Lower leg skin (tissue), 4 donors: ENCODE results near the gene ADAT3. TPM values are rescaled to one million over a fixed set of nuclear protein-coding genes. Genes with fewer than 3 reads are reported as not detected.
A peak's percentile ranks its signal among the peaks of the same experiment; 100 is the strongest.

ENCODE experiments used
- DNase-seq, 2 donors: peaks; one replicate each; pipeline ENCODE4 v3.0.0-alpha.2; 2019; ENCODE audit warnings: low spot score in 2 of 2
- H3K4me3 ChIP-seq: fragments of 200-600 bp; sonication (generic); 2 replicates; pipeline ENCODE4 v1.5.1; 2017; ENCODE audit warnings: mild to moderate bottlenecking, low read depth; ENCODE audit not compliant: poor library complexity, severe bottlenecking
- CTCF ChIP-seq, 3 donors: fragments of 450-650 bp; IDR thresholded peaks; one replicate each; pipeline ENCODE4 v1.5.1; 2016; ENCODE audit warnings: antibody characterized with exemption in 3 of 3, mild to moderate bottlenecking in 3 of 3, moderate library complexity in 2 of 3
- POLR2A ChIP-seq, 2 donors: fragments of 450-650 bp; IDR thresholded peaks; one replicate each; pipeline ENCODE4 v1.6.1; 2016 to 2017; ENCODE audit warnings: antibody characterized with exemption in 2 of 2, mild to moderate bottlenecking in 1 of 2, moderate library complexity in 1 of 2
- WGBS, 2 donors: methylation state at CpG; one replicate each; pipeline ENCODE4 v1.1.5; 2018; 5-methylcytosine and 5-hydroxymethylcytosine counted together
- intact Hi-C: fragments of 100-400 bp; cut with DNase I; formaldehyde crosslinking; loops from one replicate; pipeline ENCODE4 v1.15.0; 2023; ENCODE audit warnings: low total_unique reads
- total RNA-seq, 4 donors: library from RNA; depleted of rRNA; stranded (reverse); fragments of >200 nt; gene quantifications; one replicate each; pipeline ENCODE4 v1.1.0, GENCODE V29; 2016

Gene ADAT3
- total RNA-seq, 4 donors from 2014 or later, result 20.1 to 27.3 (median 25.7) TPM

- intact Hi-C loops, result no loop called here
- 0 to 2% methylated on average over 35 to 40 of the region's 40 CpGs for WGBS, 2 donors
- peak overlapping the region; percentile 62 for H3K4me3 ChIP-seq
- peak; percentile 43 to 95 for DNase-seq
- no peak for TF ChIP-seq POLR2A (IDR thresholded peaks at IDR 0.05)
- TF ChIP-seq CTCF (IDR thresholded peaks at IDR 0.05), result no peak
Measured at GRCh38 chr19:1942078-1942933, 37.1 kb downstream of the ADAT3 start.

- TF ChIP-seq POLR2A (IDR thresholded peaks at IDR 0.05) (no peak), CTCF (IDR thresholded peaks at IDR 0.05) (no peak)
- no peak for DNase-seq
- WGBS, 2 donors, result 28% methylated on average over 20 to 21 of the region's 21 CpGs
- no peak overlapping the region for H3K4me3 ChIP-seq
- intact Hi-C loops, result no loop called here
Measured at GRCh38 chr19:1942934-1943555, 37.8 kb downstream of the ADAT3 start.

GRCh38 chr19:1943661-1944087, 38.5 kb downstream of the ADAT3 start:
- TF ChIP-seq CTCF (IDR thresholded peaks at IDR 0.05) (no peak), POLR2A (IDR thresholded peaks at IDR 0.05) (no peak)
- no peak overlapping the region for H3K4me3 ChIP-seq
- DNase-seq, result no peak
- intact Hi-C loops, result no loop called here
- WGBS, 2 donors, result 83 to 87% methylated on average over 17 to 19 of the region's 22 CpGs

GRCh38 chr19:1944088-1944915, 39.1 kb downstream of the ADAT3 start:
- TF ChIP-seq CTCF (IDR thresholded peaks at IDR 0.05) (no peak), POLR2A (IDR thresholded peaks at IDR 0.05) (no peak)
- no peak for DNase-seq
- 81 to 86% methylated on average over 23 to 36 of the region's 42 CpGs for WGBS, 2 donors
- intact Hi-C loops, result no loop called here
- H3K4me3 ChIP-seq, result no peak overlapping the region

- intact Hi-C loops, result no loop called here
- DNase-seq, result no peak
- H3K4me3 ChIP-seq, result no peak overlapping the region
- no peak for TF ChIP-seq POLR2A (IDR thresholded peaks at IDR 0.05)
- no peak for TF ChIP-seq CTCF (IDR thresholded peaks at IDR 0.05)
- 80 to 87% methylated on average over 13 to 16 of the region's 30 CpGs for WGBS, 2 donors
Measured at GRCh38 chr19:1944916-1945561, 39.8 kb downstream of the ADAT3 start.
